ENCODE measurements around the gene SLC4A7.
"Not testable (repeated sequence)": the region's sequence is repeated elsewhere in the genome, so short reads cannot be mapped to it uniquely, and the experiment has no call there.

SLC4A7 gene

GRCh38 chr3:27345959-27346865, 138.0 kb downstream of the SLC4A7 start:
- Histone ChIP-seq H3K4me3 (ENCODE audit: low read length) (no peak overlapping the region), H3K36me3 (ENCODE audit: control insufficient read depth, insufficient read depth, low read length) (no peaks in the 10 kb centered on the region), H3K27ac (ENCODE audit: low read depth, low read length) (no peak overlapping the region), H3K9ac (ENCODE audit: low read length) (no peak overlapping the region), H3K27me3 (ENCODE audit: control insufficient read depth, insufficient read depth, low read length) (no peaks in the 10 kb centered on the region), H3K4me1 (ENCODE audit: control insufficient read depth, insufficient read depth, low read length) (no peaks in the 10 kb centered on the region)

- H3K27ac ChIP-seq (ENCODE audit: low read depth, low read length): no peak overlapping the region
- H3K9ac ChIP-seq (ENCODE audit: low read length): no peak overlapping the region
- no peak overlapping the region for H3K4me3 ChIP-seq (ENCODE audit: low read length)
- no peaks in the 10 kb centered on the region for H3K4me1 ChIP-seq (ENCODE audit: control insufficient read depth, insufficient read depth, low read length)
- H3K36me3 ChIP-seq (ENCODE audit: control insufficient read depth, insufficient read depth, low read length): no peaks in the 10 kb centered on the region
- H3K27me3 ChIP-seq (ENCODE audit: control insufficient read depth, insufficient read depth, low read length): no peaks in the 10 kb centered on the region
Observed at GRCh38 chr3:27345493-27345892, 138.7 kb downstream of the SLC4A7 start.

DNA sequence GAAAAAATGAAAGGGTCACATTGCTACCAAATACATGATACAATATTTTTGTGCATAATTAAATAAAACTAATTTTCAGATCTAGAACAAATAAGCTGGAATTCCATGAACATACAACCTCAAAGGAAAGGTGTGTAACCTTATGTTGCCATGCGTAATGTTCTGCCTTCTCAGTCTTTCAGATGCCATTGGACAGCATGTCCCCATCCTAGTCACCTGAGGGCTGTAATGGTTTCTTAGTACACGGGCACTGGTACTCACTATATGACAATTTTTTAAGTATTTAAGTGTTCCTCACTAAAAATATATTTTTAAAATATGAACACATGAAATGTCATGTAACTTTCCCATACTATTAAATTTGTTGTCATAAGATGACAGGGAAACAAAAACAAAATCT, 139.1 kb downstream of the SLC4A7 start:
- H3K36me3 ChIP-seq (ENCODE audit: control insufficient read depth, insufficient read depth, low read length): no peaks in the 10 kb centered on the region
- H3K4me3 ChIP-seq (ENCODE audit: low read length): no peak overlapping the region
- no peaks in the 10 kb centered on the region for H3K27me3 ChIP-seq (ENCODE audit: control insufficient read depth, insufficient read depth, low read length)
- H3K9ac ChIP-seq (ENCODE audit: low read length): no peak overlapping the region
- no peak overlapping the region for H3K27ac ChIP-seq (ENCODE audit: low read depth, low read length)
- H3K4me1 ChIP-seq (ENCODE audit: control insufficient read depth, insufficient read depth, low read length): no peaks in the 10 kb centered on the region

GRCh38 chr3:27344192-27344591, 140.0 kb downstream of the SLC4A7 start:
- no peaks in the 10 kb centered on the region for H3K4me1 ChIP-seq (ENCODE audit: control insufficient read depth, insufficient read depth, low read length)
- no peaks in the 10 kb centered on the region for H3K36me3 ChIP-seq (ENCODE audit: control insufficient read depth, insufficient read depth, low read length)
- H3K9ac ChIP-seq (ENCODE audit: low read length): no peak overlapping the region
- H3K27me3 ChIP-seq (ENCODE audit: control insufficient read depth, insufficient read depth, low read length): no peaks in the 10 kb centered on the region
- no peak overlapping the region for H3K4me3 ChIP-seq (ENCODE audit: low read length)
- H3K27ac ChIP-seq (ENCODE audit: low read depth, low read length): no peak overlapping the region

GRCh38 chr3:27342267-27342666, 141.9 kb downstream of the SLC4A7 start:
- Histone ChIP-seq H3K4me1 (ENCODE audit: control insufficient read depth, insufficient read depth, low read length) (no peaks in the 10 kb centered on the region), H3K36me3 (ENCODE audit: control insufficient read depth, insufficient read depth, low read length) (no peaks in the 10 kb centered on the region), H3K27me3 (ENCODE audit: control insufficient read depth, insufficient read depth, low read length) (no peaks in the 10 kb centered on the region), H3K4me3 (ENCODE audit: low read length) (no peak overlapping the region), H3K9ac (ENCODE audit: low read length) (no peak overlapping the region), H3K27ac (ENCODE audit: low read depth, low read length) (no peak overlapping the region)

GRCh38 chr3:27340534-27340933, 143.7 kb downstream of the SLC4A7 start:
- Histone ChIP-seq H3K4me1 (ENCODE audit: control insufficient read depth, insufficient read depth, low read length) (no peaks in the 10 kb centered on the region), H3K27me3 (ENCODE audit: control insufficient read depth, insufficient read depth, low read length) (no peaks in the 10 kb centered on the region), H3K4me3 (ENCODE audit: low read length) (no peak overlapping the region), H3K36me3 (ENCODE audit: control insufficient read depth, insufficient read depth, low read length) (no peaks in the 10 kb centered on the region), H3K9ac (ENCODE audit: low read length) (no peak overlapping the region), H3K27ac (ENCODE audit: low read depth, low read length) (no peak overlapping the region)

DNA sequence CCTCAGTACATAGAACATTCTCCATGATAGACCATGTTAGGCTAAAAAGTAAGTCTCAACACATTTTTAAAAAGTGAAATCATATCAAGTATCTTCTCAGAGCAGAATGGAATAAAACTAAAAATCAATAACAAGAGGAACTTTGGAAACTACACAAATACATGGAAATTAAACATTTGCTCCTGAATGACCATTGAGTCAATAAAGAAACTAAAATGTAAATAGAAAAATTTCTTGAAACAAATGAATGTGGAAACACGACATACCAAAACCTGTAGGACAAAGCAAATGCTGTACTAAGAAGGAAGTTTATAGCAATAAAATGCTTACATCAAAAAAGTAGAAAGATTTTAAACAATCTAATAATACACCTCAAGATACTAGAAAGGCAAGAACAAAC, 148.6 kb downstream of the SLC4A7 start:
- Histone ChIP-seq H3K27me3 (ENCODE audit: control insufficient read depth, insufficient read depth, low read length) (no peaks in the 10 kb centered on the region), H3K27ac (ENCODE audit: low read depth, low read length) (no peak overlapping the region), H3K4me3 (ENCODE audit: low read length) (no peak overlapping the region), H3K9ac (ENCODE audit: low read length) (no peak overlapping the region), H3K4me1 (ENCODE audit: control insufficient read depth, insufficient read depth, low read length) (no peaks in the 10 kb centered on the region), H3K36me3 (ENCODE audit: control insufficient read depth, insufficient read depth, low read length) (no peaks in the 10 kb centered on the region)

GRCh38 chr3:27333843-27334242, 150.3 kb downstream of the SLC4A7 start:
- H3K4me3 ChIP-seq (ENCODE audit: low read length): no peak overlapping the region
- H3K9ac ChIP-seq (ENCODE audit: low read length): no peak overlapping the region
- H3K27me3 ChIP-seq (ENCODE audit: control insufficient read depth, insufficient read depth, low read length): no peaks in the 10 kb centered on the region
- no peaks in the 10 kb centered on the region for H3K36me3 ChIP-seq (ENCODE audit: control insufficient read depth, insufficient read depth, low read length)
- H3K27ac ChIP-seq (ENCODE audit: low read depth, low read length): no peak overlapping the region
- no peaks in the 10 kb centered on the region for H3K4me1 ChIP-seq (ENCODE audit: control insufficient read depth, insufficient read depth, low read length)

DNA sequence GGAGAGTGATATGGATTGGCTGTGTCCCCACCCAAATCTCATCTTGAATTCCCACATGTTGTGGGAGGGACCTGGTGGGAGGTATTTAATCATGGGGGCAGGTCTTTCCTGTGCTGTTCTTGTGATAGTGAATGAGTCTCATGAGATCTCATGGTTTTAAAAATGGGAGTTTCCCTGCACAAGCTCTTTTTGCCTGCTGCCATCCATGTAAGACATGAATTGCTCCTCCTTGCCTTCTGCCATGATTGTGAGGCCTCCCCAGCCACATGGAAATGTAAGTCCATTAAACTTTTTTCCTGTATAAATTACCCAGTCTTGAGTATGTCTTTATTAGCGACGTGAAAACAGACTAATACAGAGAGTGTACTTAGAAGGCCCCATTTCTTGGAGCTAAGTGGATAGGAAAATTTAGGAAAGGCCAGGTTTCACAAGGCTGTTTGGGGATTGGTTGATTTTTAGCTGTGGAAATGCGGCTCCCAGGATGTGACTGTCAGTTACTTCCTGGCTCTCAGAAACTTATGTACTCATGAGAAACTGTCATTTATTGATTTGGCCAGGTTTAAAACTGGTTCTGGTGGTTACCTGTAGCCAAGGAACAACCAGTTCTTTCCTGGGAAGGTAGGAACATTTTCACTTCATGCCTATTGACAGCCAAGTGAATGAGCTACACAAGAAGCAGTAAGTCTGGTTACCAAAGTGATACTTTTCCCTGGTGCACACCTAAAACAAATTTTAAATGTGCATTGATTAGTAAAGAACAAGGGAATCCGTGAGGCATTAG, 155.0 kb downstream of the SLC4A7 start:
- H3K9ac ChIP-seq (ENCODE audit: low read length); H3K4me3 ChIP-seq (ENCODE audit: low read length); H3K27ac ChIP-seq (ENCODE audit: low read depth, low read length); H3K36me3 ChIP-seq (ENCODE audit: control insufficient read depth, insufficient read depth, low read length); H3K27me3 ChIP-seq (ENCODE audit: control insufficient read depth, insufficient read depth, low read length): not testable (repeated sequence)
- peaks cover 11% of the 10 kb centered on the region for H3K4me1 ChIP-seq (ENCODE audit: control insufficient read depth, insufficient read depth, low read length)

GRCh38 chr3:27326629-27327545, 157.3 kb downstream of the SLC4A7 start:
- H3K36me3 ChIP-seq (ENCODE audit: control insufficient read depth, insufficient read depth, low read length): no peaks in the 10 kb centered on the region
- no peak overlapping the region for H3K9ac ChIP-seq (ENCODE audit: low read length)
- H3K27me3 ChIP-seq (ENCODE audit: control insufficient read depth, insufficient read depth, low read length): no peaks in the 10 kb centered on the region
- H3K4me1 ChIP-seq (ENCODE audit: control insufficient read depth, insufficient read depth, low read length): peaks cover 11% of the 10 kb centered on the region
- H3K27ac ChIP-seq (ENCODE audit: low read depth, low read length): peak overlapping the region; percentile 61
- H3K4me3 ChIP-seq (ENCODE audit: low read length): no peak overlapping the region

- Histone ChIP-seq H3K9ac (ENCODE audit: low read length) (no peak overlapping the region), H3K27ac (ENCODE audit: low read depth, low read length) (peak overlapping the region; percentile 61)
Observed at GRCh38 chr3:27326202-27326601, 158.0 kb downstream of the SLC4A7 start.

DNA sequence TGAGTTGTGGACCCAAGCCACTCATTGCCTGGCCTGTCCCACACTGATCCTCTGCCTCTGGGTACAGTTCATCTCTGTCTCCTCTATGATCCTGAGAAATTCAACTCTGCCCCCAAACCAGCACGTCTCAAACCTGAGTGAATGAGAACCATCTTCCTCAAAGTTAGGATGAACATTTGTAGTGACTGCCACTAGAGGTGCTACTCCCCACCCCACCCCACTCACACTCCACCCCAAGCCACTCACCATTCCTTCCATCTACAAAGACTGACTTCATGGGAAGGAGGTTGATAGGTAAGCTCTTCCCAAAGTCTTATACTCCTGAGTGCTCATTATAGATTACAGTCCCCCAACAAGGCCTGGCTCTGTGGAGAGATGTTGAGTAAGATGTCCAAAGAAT, 158.8 kb downstream of the SLC4A7 start:
- Histone ChIP-seq H3K4me1 (ENCODE audit: control insufficient read depth, insufficient read depth, low read length) (peaks cover 21% of the 10 kb centered on the region), H3K27ac (ENCODE audit: low read depth, low read length) (peak overlapping the region; percentile 61), H3K36me3 (ENCODE audit: control insufficient read depth, insufficient read depth, low read length) (no peaks in the 10 kb centered on the region), H3K4me3 (ENCODE audit: low read length) (no peak overlapping the region), H3K9ac (ENCODE audit: low read length) (no peak overlapping the region), H3K27me3 (ENCODE audit: control insufficient read depth, insufficient read depth, low read length) (no peaks in the 10 kb centered on the region)

More at GRCh38 chr3:27326202-27326601, 158.0 kb downstream of the SLC4A7 start:
- Histone ChIP-seq H3K27me3 (ENCODE audit: control insufficient read depth, insufficient read depth, low read length) (no peaks in the 10 kb centered on the region), H3K4me1 (ENCODE audit: control insufficient read depth, insufficient read depth, low read length) (peaks cover 15% of the 10 kb centered on the region), H3K4me3 (ENCODE audit: low read length) (no peak overlapping the region), H3K36me3 (ENCODE audit: control insufficient read depth, insufficient read depth, low read length) (no peaks in the 10 kb centered on the region)
